Fibroblast of upper back skin (primary cell): ENCODE measurements around the gene CHRNA9.
"Not testable (repeated sequence)": the region's sequence is repeated elsewhere in the genome, so short reads cannot be mapped to it uniquely, and the experiment has no call there.

ENCODE experiments used
- DNase-seq: peaks from one replicate; pipeline ENCODE4 v3.0.0-alpha.2; 2013

The CHRNA9 gene

GRCh38 chr4:40392241-40392640, 57.1 kb downstream of the CHRNA9 start:
- not testable (repeated sequence) for DNase-seq

- no peak for DNase-seq
Observed at GRCh38 chr4:40394236-40394635, 59.1 kb downstream of the CHRNA9 start.

- no peak for DNase-seq
Observed at GRCh38 chr4:40395166-40395900, 60.2 kb downstream of the CHRNA9 start.

- DNase-seq, result peak; percentile 32
Observed at GRCh38 chr4:40395908-40396793, 61.0 kb downstream of the CHRNA9 start.

GRCh38 chr4:40399578-40399977, 64.4 kb downstream of the CHRNA9 start:
- DNase-seq, result no peak

GRCh38 chr4:40401096-40401495, 66.0 kb downstream of the CHRNA9 start:
- no peak for DNase-seq

- DNase-seq, result no peak
Observed at GRCh38 chr4:40401631-40402030, 66.5 kb downstream of the CHRNA9 start.

- no peak for DNase-seq
Observed at GRCh38 chr4:40402556-40402955, 67.4 kb downstream of the CHRNA9 start.

GRCh38 chr4:40403081-40403480, 67.9 kb downstream of the CHRNA9 start:
- no peak for DNase-seq
